ENCODE data around the gene RAB35.

The RAB35 gene

DNA sequence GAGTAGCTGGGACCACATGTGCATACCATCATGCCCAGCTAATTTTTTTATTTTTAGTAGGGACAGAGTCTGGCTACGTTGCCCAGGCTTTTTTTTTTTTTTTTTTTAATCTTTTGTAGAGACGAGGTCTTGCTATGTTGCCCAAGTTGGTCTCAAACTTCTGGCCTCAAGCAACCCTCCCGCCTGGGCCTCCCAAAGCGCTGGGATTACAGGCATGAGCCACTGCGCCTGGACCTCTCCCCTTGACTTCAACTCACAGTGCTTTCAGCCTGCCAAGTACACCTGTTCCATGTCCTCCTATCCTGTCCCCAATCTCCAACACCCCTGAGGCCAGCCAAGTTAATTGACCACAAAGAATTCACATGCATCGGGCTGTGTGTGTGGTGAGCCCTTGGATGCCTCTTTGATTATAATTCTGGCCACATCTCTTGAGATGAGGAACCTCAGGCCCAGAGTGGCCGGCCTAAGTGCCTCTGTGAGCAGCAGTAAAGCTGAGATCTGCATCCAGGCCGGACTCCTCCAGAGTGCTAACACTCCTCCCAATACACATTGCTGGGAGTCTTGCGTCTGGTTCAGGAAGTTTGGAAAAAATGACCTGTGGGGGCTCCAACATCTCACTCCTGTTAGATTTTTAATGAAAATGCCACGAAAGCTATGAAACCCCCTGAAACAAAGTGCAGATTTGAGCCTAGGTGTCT is 6.8 kb downstream of the RAB35 start:
- no peak overlapping the region for H3K27ac ChIP-seq (ENCODE audit: low read depth, low read length)
- H2BK15ac ChIP-seq (replicated peaks; ENCODE audit: low read depth): no peak overlapping the region
- H4K5ac ChIP-seq (ENCODE audit: low read length): no peak overlapping the region
- H2AK5ac ChIP-seq (ENCODE audit: low read length): no peak overlapping the region
- no peak overlapping the region for H3K18ac ChIP-seq (ENCODE audit: low read length)
- H2BK120ac ChIP-seq (ENCODE audit: low read depth, low read length): no peak overlapping the region
- peak; percentile 72 for DNase-seq
- WGBS (ENCODE audit: extremely low coverage, insufficient coverage, low lambda C conversion rate): no CpG with 5 or more reads among the region's 10 CpGs
- H3K9ac ChIP-seq (ENCODE audit: low read length): no peak overlapping the region
- H2BK5ac ChIP-seq (ENCODE audit: low read length): no peak overlapping the region
- H3K79me1 ChIP-seq (ENCODE audit: low read length): peaks cover 32% of the 10 kb centered on the region
- H3K4me1 ChIP-seq (ENCODE audit: control insufficient read depth, low read depth, low read length): peaks cover 6% of the 10 kb centered on the region
- H3K27me3 ChIP-seq (ENCODE audit: insufficient read depth, low read length, poor library complexity): no peaks in the 10 kb centered on the region
- no peak overlapping the region for H3K4ac ChIP-seq (ENCODE audit: low read depth, low read length)
- H3K23ac ChIP-seq (ENCODE audit: low read length): no peak overlapping the region
- H3K56ac ChIP-seq (ENCODE audit: low read length): no peak overlapping the region
- no peak overlapping the region for H3K4me3 ChIP-seq (ENCODE audit: low read length)
- peaks cover 62% of the 10 kb centered on the region for H3K79me2 ChIP-seq (ENCODE audit: control insufficient read depth, insufficient read depth, low read length)
- peaks cover 2% of the 10 kb centered on the region for H3K36me3 ChIP-seq (ENCODE audit: control insufficient read depth, insufficient read depth, low read length)
- H4K8ac ChIP-seq (ENCODE audit: low read depth, low read length): no peak overlapping the region
- H3K4me2 ChIP-seq (ENCODE audit: low read length): no peak overlapping the region

GRCh38 chr12:120106151-120106550 is 10.4 kb downstream of the RAB35 start:
- Histone ChIP-seq H2BK15ac (replicated peaks; ENCODE audit: low read depth) (no peak overlapping the region), H3K9ac (ENCODE audit: low read length) (no peak overlapping the region), H3K36me3 (ENCODE audit: control insufficient read depth, insufficient read depth, low read length) (peaks cover 4% of the 10 kb centered on the region), H4K8ac (ENCODE audit: low read depth, low read length) (no peak overlapping the region), H4K5ac (ENCODE audit: low read length) (no peak overlapping the region), H2BK120ac (ENCODE audit: low read depth, low read length) (no peak overlapping the region), H3K27me3 (ENCODE audit: insufficient read depth, low read length, poor library complexity) (no peaks in the 10 kb centered on the region), H3K27ac (ENCODE audit: low read depth, low read length) (no peak overlapping the region), H3K56ac (ENCODE audit: low read length) (no peak overlapping the region), H3K23ac (ENCODE audit: low read length) (no peak overlapping the region), H3K79me1 (ENCODE audit: low read length) (peaks cover 34% of the 10 kb centered on the region), H3K4ac (ENCODE audit: low read depth, low read length) (no peak overlapping the region), H2BK5ac (ENCODE audit: low read length) (no peak overlapping the region), H2AK5ac (ENCODE audit: low read length) (no peak overlapping the region), H3K79me2 (ENCODE audit: control insufficient read depth, insufficient read depth, low read length) (peaks cover 50% of the 10 kb centered on the region), H3K4me1 (ENCODE audit: control insufficient read depth, low read depth, low read length) (peaks cover 6% of the 10 kb centered on the region), H3K18ac (ENCODE audit: low read length) (no peak overlapping the region), H3K4me3 (ENCODE audit: low read length) (no peak overlapping the region), H3K4me2 (ENCODE audit: low read length) (no peak overlapping the region)
- no CpG with 5 or more reads among the region's 1 CpG for WGBS (ENCODE audit: extremely low coverage, insufficient coverage, low lambda C conversion rate)
- no peak for DNase-seq

DNA sequence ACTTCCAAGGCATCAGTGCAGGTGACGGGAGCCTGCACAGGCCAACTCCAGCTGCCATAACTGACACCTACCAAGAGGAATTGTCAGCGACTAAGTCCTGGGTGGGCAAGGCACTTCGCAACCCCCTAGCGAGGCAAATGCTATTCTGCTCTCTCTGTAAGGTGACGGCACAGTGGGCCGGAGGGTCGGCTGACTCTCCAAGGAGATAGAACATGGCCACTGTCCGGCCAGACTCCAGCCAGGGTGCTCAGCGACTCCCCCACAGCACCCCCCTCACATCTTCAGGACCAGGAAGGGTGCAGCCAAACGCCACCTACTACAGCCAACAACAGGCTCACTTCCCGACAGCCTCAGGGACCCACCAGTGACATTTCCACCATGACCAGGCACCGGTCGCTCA is 13.2 kb downstream of the RAB35 start:
- Histone ChIP-seq H3K4me1 (ENCODE audit: control insufficient read depth, low read depth, low read length) (no peaks in the 10 kb centered on the region), H3K4me3 (ENCODE audit: low read length) (no peak overlapping the region), H4K5ac (ENCODE audit: low read length) (no peak overlapping the region), H3K4me2 (ENCODE audit: low read length) (no peak overlapping the region), H4K8ac (ENCODE audit: low read depth, low read length) (no peak overlapping the region), H3K36me3 (ENCODE audit: control insufficient read depth, insufficient read depth, low read length) (peaks cover 4% of the 10 kb centered on the region), H3K4ac (ENCODE audit: low read depth, low read length) (no peak overlapping the region), H2BK120ac (ENCODE audit: low read depth, low read length) (no peak overlapping the region), H3K23ac (ENCODE audit: low read length) (no peak overlapping the region), H3K27me3 (ENCODE audit: insufficient read depth, low read length, poor library complexity) (no peaks in the 10 kb centered on the region), H3K9ac (ENCODE audit: low read length) (no peak overlapping the region), H2BK5ac (ENCODE audit: low read length) (no peak overlapping the region), H3K27ac (ENCODE audit: low read depth, low read length) (no peak overlapping the region), H3K79me2 (ENCODE audit: control insufficient read depth, insufficient read depth, low read length) (peaks cover 26% of the 10 kb centered on the region), H3K56ac (ENCODE audit: low read length) (no peak overlapping the region), H2BK15ac (replicated peaks; ENCODE audit: low read depth) (no peak overlapping the region), H3K18ac (ENCODE audit: low read length) (no peak overlapping the region), H2AK5ac (ENCODE audit: low read length) (no peak overlapping the region), H3K79me1 (ENCODE audit: low read length) (peaks cover 32% of the 10 kb centered on the region)
- DNase-seq: no peak
- WGBS (ENCODE audit: extremely low coverage, insufficient coverage, low lambda C conversion rate): no CpG with 5 or more reads among the region's 13 CpGs

GRCh38 chr12:120103044-120103338 is 13.6 kb downstream of the RAB35 start:
- peaks cover 23% of the 10 kb centered on the region for H3K79me2 ChIP-seq (ENCODE audit: control insufficient read depth, insufficient read depth, low read length)
- no peaks in the 10 kb centered on the region for H3K27me3 ChIP-seq (ENCODE audit: insufficient read depth, low read length, poor library complexity)
- peaks cover 4% of the 10 kb centered on the region for H3K36me3 ChIP-seq (ENCODE audit: control insufficient read depth, insufficient read depth, low read length)
- H3K4me1 ChIP-seq (ENCODE audit: control insufficient read depth, low read depth, low read length): no peaks in the 10 kb centered on the region
- H3K79me1 ChIP-seq (ENCODE audit: low read length): peaks cover 28% of the 10 kb centered on the region
- H3K56ac ChIP-seq (ENCODE audit: low read length): no peak overlapping the region
- H2BK5ac ChIP-seq (ENCODE audit: low read length): no peak overlapping the region
- H3K9ac ChIP-seq (ENCODE audit: low read length): no peak overlapping the region
- H2BK120ac ChIP-seq (ENCODE audit: low read depth, low read length): no peak overlapping the region
- WGBS (ENCODE audit: extremely low coverage, insufficient coverage, low lambda C conversion rate): no CpG with 5 or more reads among the region's 11 CpGs
- H3K4ac ChIP-seq (ENCODE audit: low read depth, low read length): no peak overlapping the region
- H4K8ac ChIP-seq (ENCODE audit: low read depth, low read length): no peak overlapping the region
- no peak overlapping the region for H2AK5ac ChIP-seq (ENCODE audit: low read length)
- no peak overlapping the region for H4K5ac ChIP-seq (ENCODE audit: low read length)
- no peak for DNase-seq
- H3K23ac ChIP-seq (ENCODE audit: low read length): no peak overlapping the region
- no peak overlapping the region for H3K4me2 ChIP-seq (ENCODE audit: low read length)
- H3K4me3 ChIP-seq (ENCODE audit: low read length): no peak overlapping the region
- no peak overlapping the region for H3K18ac ChIP-seq (ENCODE audit: low read length)
- no peak overlapping the region for H3K27ac ChIP-seq (ENCODE audit: low read depth, low read length)
- no peak overlapping the region for H2BK15ac ChIP-seq (replicated peaks; ENCODE audit: low read depth)

DNA sequence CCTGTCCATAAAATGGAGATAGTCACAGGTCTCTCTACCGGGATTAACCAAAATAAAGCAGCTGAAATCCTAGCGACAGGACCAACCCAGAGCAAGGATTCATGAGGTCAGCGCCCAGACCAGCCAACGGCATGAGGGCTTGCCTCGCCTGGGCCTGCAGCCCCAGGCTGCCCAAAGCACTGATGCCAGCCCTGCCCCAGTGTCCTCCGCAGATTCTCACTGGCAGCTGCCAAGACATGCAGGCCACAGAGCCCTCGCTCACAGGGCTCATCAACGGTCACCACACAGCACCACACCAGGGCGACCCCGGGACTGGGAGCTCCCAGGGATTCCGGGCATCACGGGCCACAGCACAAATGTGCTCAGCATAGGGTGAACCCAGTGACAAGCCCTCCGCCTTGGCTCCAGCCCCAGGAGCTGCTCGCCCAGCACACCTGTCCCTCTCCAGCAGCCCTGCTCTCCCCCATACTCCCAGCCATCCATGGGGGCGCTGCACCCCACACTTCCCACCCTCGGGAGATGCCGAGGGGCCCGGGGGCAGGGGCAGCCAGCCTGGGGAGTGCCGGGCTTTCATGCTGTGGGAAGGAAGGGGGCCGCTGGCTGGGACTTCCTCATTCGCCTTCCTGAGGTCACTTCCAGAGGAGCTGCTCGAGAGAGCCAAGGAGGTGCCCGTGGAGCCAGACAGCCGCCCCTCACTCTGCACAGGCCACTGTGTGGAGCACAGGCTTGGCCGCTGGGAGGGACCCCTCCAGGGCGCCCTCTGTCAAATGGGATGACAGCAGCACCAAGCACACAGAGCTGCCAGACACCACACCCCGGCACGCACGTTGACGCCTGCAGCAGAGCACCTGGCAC is 14.1 kb downstream of the RAB35 start:
- Histone ChIP-seq H3K18ac (ENCODE audit: low read length) (no peak overlapping the region), H3K27ac (ENCODE audit: low read depth, low read length) (no peak overlapping the region), H3K27me3 (ENCODE audit: insufficient read depth, low read length, poor library complexity) (no peaks in the 10 kb centered on the region), H3K4ac (ENCODE audit: low read depth, low read length) (no peak overlapping the region), H3K4me1 (ENCODE audit: control insufficient read depth, low read depth, low read length) (no peaks in the 10 kb centered on the region), H4K8ac (ENCODE audit: low read depth, low read length) (no peak overlapping the region), H2BK120ac (ENCODE audit: low read depth, low read length) (no peak overlapping the region), H3K79me2 (ENCODE audit: control insufficient read depth, insufficient read depth, low read length) (peaks cover 21% of the 10 kb centered on the region), H3K36me3 (ENCODE audit: control insufficient read depth, insufficient read depth, low read length) (peaks cover 4% of the 10 kb centered on the region), H2BK5ac (ENCODE audit: low read length) (no peak overlapping the region), H2AK5ac (ENCODE audit: low read length) (no peak overlapping the region), H3K4me3 (ENCODE audit: low read length) (no peak overlapping the region), H3K79me1 (ENCODE audit: low read length) (peaks cover 26% of the 10 kb centered on the region), H3K9ac (ENCODE audit: low read length) (no peak overlapping the region), H2BK15ac (replicated peaks; ENCODE audit: low read depth) (no peak overlapping the region), H3K56ac (ENCODE audit: low read length) (no peak overlapping the region), H3K23ac (ENCODE audit: low read length) (no peak overlapping the region), H3K4me2 (ENCODE audit: low read length) (no peak overlapping the region), H4K5ac (ENCODE audit: low read length) (no peak overlapping the region)
- WGBS (ENCODE audit: extremely low coverage, insufficient coverage, low lambda C conversion rate): no CpG with 5 or more reads among the region's 30 CpGs
- DNase-seq: no peak
